ACHN (cell line): ENCODE data around the gene APCDD1L.
A peak's percentile ranks its signal among the peaks of the same experiment; 100 is the strongest.

ENCODE experiments used
- DNase-seq: peaks from one replicate; pipeline ENCODE4 v3.0.0-alpha.2; 2015
- in situ Hi-C: cut with HindIII; loops from 2 replicates; pipeline ENCODE4 v1.10.0; 2017; ENCODE audit warnings: low sequenced_read_pairs, low pct_ligation_motif_present, low pct_unique_long_range_greater_than_20kb

APCDD1L gene

GRCh38 chr20:58457083-58457695, 58.0 kb downstream of the APCDD1L start:
- no peak for DNase-seq
- in situ Hi-C loops: no loop called here

DNA sequence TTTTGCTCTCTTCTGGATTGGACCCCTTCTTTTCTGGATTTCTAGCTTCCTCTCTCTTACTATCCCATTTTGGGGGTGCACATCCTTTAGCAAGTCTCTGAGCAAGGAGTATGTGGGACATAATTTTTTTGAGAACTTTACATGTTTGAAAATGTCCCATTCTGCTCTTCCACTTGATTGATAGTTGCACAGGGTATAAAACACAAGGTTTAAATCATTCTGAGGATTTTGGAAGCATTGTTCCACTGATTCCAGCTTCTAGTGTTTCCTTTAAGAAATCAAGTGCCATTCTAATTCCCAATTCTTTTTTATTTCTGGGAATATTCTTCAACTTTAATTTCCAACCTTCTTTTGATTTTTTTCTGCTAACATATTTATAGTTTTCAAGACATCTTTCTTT, 60.7 kb downstream of the APCDD1L start:
- DNase-seq: no peak
- in situ Hi-C loops: no loop called here

- in situ Hi-C loops: no loop called here
- no peak for DNase-seq
Measured at GRCh38 chr20:58453391-58453790, 61.8 kb downstream of the APCDD1L start.

GRCh38 chr20:58452667-58453255, 62.4 kb downstream of the APCDD1L start:
- in situ Hi-C loops: no loop called here
- no peak for DNase-seq

DNA sequence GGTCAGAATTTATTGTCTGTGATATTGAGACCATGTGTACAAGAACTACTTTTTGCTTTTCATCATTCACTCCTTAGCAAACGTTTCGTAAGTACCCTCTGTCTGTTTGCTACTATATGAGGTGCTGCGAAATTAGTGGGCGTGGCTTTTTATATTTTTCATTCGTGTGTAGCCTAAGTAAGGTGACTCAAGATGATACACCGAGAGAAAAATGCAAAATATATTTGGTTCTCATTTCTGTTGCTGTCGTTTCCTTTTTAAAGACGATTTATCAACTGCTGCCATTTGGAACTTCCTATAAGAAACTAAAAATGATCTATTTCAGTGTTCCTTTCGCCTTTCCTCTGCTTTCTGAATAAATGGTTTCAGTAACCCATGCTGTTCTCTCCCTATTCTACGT, 64.9 kb downstream of the APCDD1L start:
- DNase-seq: no peak
- in situ Hi-C loops: no loop called here

DNA sequence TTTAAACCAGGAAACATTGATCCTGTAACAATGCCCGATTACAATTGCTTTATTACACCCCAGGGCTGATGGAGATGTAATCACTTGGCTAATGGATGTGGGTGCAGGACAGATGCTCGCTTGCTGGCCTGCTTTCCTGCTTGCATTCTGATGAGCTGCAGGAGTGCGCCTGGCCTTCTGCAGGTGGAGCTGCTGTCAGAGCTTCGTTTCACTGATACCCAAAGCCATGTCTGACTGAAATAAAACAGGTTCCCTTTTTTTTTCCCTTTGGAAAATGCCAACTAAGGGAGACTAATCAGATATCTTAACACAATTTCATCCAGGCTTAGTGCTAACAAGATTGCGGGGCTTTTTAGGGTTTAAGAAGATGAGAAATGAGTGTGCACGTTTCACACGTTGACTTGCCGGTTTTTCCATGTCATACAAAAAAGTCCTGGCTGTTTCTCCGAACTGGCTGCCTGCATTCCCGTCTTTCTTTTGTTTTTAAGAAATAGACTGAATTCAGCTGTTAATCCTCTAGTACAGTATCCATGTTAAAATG, 65.4 kb downstream of the APCDD1L start:
- in situ Hi-C loops: loop anchor here (10.0 kb wide), 1 partner anchor 205 kb away; no protein-coding TSS in a partner anchor
- no peak for DNase-seq

DNA sequence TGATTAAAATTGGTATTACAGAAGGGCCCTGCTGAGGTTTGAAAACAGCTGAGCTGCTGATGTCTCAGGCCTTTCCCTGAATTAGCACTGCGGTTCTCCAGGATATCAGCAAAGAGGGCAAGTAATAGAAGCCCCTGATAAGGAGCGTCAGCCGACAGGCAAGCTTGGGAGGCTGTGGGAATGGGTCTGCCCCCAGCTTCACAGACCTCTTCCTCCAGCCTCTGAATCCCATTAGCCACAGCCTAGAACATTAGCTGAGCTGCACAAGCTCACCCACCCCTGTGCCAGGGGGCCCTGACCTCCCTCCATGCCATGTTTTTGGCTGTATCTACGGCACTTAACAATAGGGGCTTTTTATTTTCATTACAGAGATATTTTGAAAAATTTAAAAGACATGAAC, 66.2 kb downstream of the APCDD1L start:
- no peak for DNase-seq
- in situ Hi-C loops: loop anchor here (10.0 kb wide), 1 partner anchor 204 kb away; no protein-coding TSS in a partner anchor

- in situ Hi-C loops: loop anchor here (10.0 kb wide), 1 partner anchor 203 kb away; no protein-coding TSS in a partner anchor
- DNase-seq: peak; percentile 63
Measured at GRCh38 chr20:58447511-58448391, 67.4 kb downstream of the APCDD1L start.

GRCh38 chr20:58446960-58447265, 68.3 kb downstream of the APCDD1L start:
- in situ Hi-C loops: loop anchor here (10.0 kb wide), 1 partner anchor 202 kb away; no protein-coding TSS in a partner anchor
- DNase-seq: no peak

DNA sequence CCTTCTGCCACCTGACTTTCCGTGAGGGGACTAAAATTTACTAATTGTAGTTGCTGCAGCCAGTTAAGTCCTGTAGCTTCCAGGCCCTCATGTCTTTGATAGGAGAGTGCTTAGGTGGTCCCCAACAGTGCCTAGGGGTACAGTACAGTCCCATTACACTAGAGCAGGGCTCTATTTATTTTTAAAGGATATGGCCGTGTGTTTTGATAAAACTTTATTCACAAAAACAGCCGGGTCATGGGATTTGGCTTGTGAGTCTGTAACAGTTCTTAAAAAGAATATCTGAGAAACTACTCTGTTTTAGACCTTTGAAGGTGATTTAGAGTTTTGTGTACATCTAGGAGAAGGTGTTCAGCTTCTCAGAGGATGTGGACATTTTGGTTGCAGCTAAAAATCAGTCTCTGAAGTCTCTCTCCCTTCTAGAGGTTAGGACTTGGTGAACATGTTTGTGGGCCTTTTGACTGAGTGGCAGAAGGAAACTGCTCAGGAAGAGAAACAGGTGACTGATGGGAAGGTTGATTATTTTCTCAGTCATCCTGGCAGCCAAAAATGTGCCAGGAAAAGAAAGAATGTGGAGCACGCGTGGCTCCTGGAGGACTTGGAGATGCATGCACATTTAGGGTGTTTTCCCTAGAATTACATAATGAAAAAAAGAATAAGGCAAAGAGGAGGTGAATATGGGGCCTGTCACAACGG, 68.8 kb downstream of the APCDD1L start:
- DNase-seq: no peak
- in situ Hi-C loops: loop anchor here (10.0 kb wide), 1 partner anchor 202 kb away; no protein-coding TSS in a partner anchor

DNA sequence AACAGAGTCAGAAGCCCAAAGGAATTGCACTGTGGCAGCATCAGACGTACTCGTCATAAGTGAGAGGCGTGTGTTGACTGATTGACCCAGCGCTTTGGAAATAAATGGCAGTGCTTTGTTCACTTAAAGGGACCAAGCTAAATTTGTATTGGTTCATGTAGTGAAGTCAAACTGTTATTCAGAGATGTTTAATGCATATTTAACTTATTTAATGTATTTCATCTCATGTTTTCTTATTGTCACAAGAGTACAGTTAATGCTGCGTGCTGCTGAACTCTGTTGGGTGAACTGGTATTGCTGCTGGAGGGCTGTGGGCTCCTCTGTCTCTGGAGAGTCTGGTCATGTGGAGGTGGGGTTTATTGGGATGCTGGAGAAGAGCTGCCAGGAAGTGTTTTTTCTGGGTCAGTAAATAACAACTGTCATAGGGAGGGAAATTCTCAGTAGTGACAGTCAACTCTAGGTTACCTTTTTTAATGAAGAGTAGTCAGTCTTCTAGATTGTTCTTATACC, 70.4 kb downstream of the APCDD1L start:
- in situ Hi-C loops: loop anchor here (10.0 kb wide), 1 partner anchor 200 kb away; no protein-coding TSS in a partner anchor
- DNase-seq: no peak

GRCh38 chr20:58441723-58442122, 73.5 kb downstream of the APCDD1L start:
- in situ Hi-C loops: loop anchor here (10.0 kb wide), 1 partner anchor 197 kb away; no protein-coding TSS in a partner anchor
- DNase-seq: no peak

DNA sequence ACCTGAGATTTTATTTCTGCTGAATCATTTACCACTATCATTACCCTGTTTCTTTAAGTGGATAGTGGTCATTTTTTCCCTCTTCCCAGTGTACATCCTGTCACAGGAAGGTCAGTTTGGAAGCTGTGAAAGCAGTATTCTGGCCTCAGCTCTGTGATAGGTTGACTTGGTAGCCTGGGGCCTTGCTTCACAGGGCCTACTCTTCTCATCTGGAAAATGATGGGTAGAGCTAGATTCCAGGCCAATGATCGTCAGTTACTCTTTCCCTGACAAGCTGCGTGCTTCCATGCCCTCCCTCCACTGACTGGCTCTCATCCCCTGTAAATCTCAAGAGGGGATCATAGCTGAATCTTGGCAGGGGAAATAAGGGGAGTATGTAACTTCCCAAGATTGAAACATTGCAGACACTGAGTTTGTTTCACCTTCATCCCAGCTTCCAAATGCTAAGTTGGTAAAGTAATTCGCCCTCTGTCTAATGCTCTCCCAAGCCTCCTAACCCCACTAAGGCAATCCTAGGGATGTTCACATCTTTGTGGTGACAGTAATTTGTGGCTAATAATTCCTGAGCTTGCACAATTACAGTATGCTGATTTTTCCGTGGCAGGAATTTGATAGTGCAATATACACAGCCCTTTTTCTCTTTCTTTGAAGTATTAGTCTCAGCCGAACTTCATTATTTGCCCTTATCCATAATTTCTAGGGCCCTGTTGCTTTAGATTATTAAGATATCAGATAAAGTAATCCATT, 75.0 kb downstream of the APCDD1L start:
- in situ Hi-C loops: loop anchor here (10.0 kb wide), 1 partner anchor 195 kb away; no protein-coding TSS in a partner anchor
- no peak for DNase-seq

GRCh38 chr20:58438970-58439808, 76.0 kb downstream of the APCDD1L start:
- in situ Hi-C loops: no loop called here
- no peak for DNase-seq

DNA sequence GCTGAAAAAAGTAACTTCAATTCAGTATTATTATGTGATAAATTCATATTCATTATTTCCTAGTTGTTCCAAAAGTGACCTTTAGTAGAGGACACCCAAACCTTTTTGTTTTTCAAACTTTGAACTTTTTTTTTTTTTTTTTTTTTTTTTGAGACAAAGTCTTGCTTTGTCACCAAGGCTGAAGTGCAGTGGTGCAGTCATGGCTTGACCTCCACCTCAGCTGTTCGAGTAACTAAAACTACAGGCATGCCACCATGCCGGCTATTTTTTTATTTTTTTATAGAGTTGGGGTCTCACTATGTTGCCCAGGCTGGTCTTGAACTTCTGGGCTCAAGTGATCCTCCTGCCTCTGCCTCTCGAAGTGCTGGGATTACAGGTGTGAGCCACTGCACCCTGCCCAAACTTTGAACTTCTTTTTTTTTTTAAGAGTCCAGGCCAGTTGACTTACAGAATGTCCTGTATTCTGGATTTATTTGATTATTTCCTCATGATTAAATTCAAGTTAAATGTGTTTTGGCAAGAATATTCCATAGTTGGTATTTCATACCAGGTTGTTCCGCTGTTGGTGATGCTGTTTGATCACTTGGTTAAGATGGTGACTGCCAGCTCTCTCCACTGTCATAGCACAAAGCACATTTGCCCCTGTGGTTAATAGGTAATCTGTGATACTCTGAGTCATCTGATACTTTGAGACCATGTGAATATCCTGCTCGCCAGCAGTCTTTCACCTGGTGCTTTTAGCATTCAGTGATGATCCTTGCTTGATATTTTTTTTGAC, 78.1 kb downstream of the APCDD1L start:
- peak; percentile 74 for DNase-seq
- in situ Hi-C loops: no loop called here

DNA sequence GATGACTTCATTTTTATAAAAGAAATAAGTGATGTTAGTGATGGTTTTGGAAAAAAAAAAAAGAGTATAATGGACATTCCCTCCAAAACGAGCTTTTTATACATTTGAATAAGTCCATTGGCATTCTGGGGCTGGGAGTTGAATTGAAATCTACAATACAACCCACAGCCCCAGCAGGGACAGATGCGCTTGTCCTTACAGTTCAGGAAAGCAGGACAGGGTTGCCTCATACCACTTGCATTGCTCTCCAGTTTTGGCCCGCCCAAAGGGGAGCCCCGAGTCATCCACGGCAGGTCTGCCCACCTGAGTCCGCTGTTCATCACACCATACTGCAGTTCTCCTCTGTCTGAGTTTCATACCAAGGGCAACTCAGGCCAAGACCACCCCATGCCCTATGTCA, 80.0 kb downstream of the APCDD1L start:
- DNase-seq: no peak
- in situ Hi-C loops: no loop called here
